ENCODE data around the gene TLL2.

TLL2 gene

GRCh38 chr10:96497391-96497790, 16.3 kb downstream of the TLL2 start:
- TF ChIP-seq TAF1 (IDR thresholded peaks at IDR 0.05; ENCODE audit: borderline replicate concordance, insufficient read depth, low read length) (no peak), FOXP2 (optimal IDR thresholded peaks at IDR 0.05; ENCODE audit: borderline replicate concordance, extremely low read depth, extremely low read length, insufficient read depth) (no peak), POLR2AphosphoS5 (IDR thresholded peaks at IDR 0.05; ENCODE audit: low read depth, low read length) (no peak), SIN3A (IDR thresholded peaks at IDR 0.05; ENCODE audit: borderline replicate concordance, insufficient read depth, low read length) (no peak)

DNA sequence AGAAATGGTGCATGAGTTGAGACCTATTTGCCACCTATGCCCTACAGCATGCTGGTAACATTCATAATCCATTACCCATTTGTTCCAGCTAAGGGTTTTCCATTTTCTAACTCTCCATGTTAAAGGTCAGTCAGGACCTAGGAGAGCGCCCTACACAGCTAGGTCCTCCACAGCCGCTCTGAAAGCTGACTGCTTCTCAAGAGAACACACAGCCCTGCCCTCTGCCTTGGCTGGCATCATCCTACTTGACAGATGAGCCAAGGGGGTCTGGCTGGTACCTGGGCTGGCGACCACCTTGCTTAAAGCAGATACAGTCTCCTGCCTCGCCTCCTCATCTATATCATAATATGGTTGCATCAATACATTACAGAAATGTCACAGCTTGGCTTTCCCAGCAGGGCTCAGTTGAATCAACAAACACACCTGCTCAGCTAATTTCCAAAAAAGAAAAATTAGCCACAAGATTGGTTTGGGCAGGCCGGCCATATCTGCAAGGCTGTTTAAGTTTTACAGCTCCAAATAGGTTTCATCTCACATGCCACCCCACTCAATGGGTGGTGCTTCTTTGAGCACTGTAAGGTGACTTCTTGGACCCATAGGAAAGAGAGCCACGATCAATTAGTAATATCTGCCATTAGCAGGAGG, 17.3 kb downstream of the TLL2 start:
- TF ChIP-seq REST (IDR thresholded peaks at IDR 0.05; ENCODE audit: insufficient read depth in 1 of 2, low read depth in 2 of 2, low read length in 2 of 2): peak; percentile 91 to 96
- no peak for TF ChIP-seq FOXP2 (optimal IDR thresholded peaks at IDR 0.05; ENCODE audit: borderline replicate concordance, extremely low read depth, extremely low read length, insufficient read depth)
- TF ChIP-seq TAF1 (IDR thresholded peaks at IDR 0.05; ENCODE audit: borderline replicate concordance, insufficient read depth, low read length): no peak
- TF ChIP-seq SIN3A (IDR thresholded peaks at IDR 0.05; ENCODE audit: borderline replicate concordance, insufficient read depth, low read length): no peak
- TF ChIP-seq POLR2AphosphoS5 (IDR thresholded peaks at IDR 0.05; ENCODE audit: low read depth, low read length): no peak

GRCh38 chr10:96495544-96495943, 18.2 kb downstream of the TLL2 start:
- no peak for TF ChIP-seq TAF1 (IDR thresholded peaks at IDR 0.05; ENCODE audit: borderline replicate concordance, insufficient read depth, low read length)
- no peak for TF ChIP-seq SIN3A (IDR thresholded peaks at IDR 0.05; ENCODE audit: borderline replicate concordance, insufficient read depth, low read length)
- no peak for TF ChIP-seq POLR2AphosphoS5 (IDR thresholded peaks at IDR 0.05; ENCODE audit: low read depth, low read length)
- no peak for TF ChIP-seq REST (IDR thresholded peaks at IDR 0.05; ENCODE audit: insufficient read depth in 1 of 2, low read depth in 2 of 2, low read length in 2 of 2)
- TF ChIP-seq FOXP2 (optimal IDR thresholded peaks at IDR 0.05; ENCODE audit: borderline replicate concordance, extremely low read depth, extremely low read length, insufficient read depth): no peak

DNA sequence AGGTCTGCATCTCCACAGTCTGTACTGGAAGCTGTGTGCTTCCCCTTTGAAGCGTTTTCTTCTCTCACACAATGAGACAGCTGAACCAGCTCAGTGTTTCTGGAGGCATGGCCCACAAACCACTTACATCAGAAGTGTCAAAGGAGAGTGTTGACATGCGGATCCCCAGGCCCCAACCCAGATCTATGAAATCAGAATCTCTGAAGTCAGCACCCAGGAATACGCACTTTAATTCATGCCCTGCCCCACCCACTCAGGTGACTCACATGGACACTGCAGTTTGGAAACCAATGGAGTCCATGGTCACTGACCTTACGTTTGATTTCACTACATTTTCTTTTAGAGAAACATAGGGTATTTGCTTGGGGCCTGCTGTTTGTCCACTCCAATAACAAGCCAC, 19.0 kb downstream of the TLL2 start:
- no peak for TF ChIP-seq SIN3A (IDR thresholded peaks at IDR 0.05; ENCODE audit: borderline replicate concordance, insufficient read depth, low read length)
- TF ChIP-seq TAF1 (IDR thresholded peaks at IDR 0.05; ENCODE audit: borderline replicate concordance, insufficient read depth, low read length): no peak
- TF ChIP-seq FOXP2 (optimal IDR thresholded peaks at IDR 0.05; ENCODE audit: borderline replicate concordance, extremely low read depth, extremely low read length, insufficient read depth): no peak
- TF ChIP-seq POLR2AphosphoS5 (IDR thresholded peaks at IDR 0.05; ENCODE audit: low read depth, low read length): no peak
- no peak for TF ChIP-seq REST (IDR thresholded peaks at IDR 0.05; ENCODE audit: insufficient read depth in 1 of 2, low read depth in 2 of 2, low read length in 2 of 2)

DNA sequence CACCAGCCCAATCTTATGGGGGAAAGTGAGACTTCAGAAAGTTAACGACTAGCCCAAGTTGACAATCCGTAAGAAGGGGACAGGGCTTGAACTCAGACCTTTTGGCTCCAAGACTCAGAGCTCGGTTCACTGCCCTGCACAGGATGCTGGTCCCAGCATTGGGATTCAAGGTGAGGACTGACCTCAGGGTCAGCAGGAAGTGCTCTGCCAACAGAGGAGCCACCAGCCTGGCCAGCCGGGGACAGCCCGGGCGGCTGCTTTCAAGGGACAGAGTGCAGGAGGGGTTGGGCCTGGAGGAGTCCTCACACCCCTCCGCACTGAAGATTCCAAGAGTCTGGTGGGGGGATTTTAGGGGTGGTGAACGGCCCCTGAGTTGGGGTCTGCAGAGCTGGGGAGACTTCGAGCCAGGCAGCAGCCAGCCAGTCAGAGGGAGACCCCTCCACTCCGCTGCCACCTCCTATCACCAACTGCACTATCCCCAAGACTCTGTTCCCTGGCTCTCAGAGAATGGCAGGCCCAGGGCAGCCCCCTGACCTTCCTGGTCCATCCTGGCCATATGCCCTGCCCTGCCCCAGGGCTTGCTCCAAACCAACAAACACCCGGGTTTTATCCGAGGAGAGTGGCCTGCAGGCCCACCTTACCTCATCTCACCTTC, 19.7 kb downstream of the TLL2 start:
- TF ChIP-seq SIN3A (IDR thresholded peaks at IDR 0.05; ENCODE audit: borderline replicate concordance, insufficient read depth, low read length) (no peak), FOXP2 (optimal IDR thresholded peaks at IDR 0.05; ENCODE audit: borderline replicate concordance, extremely low read depth, extremely low read length, insufficient read depth) (no peak), POLR2AphosphoS5 (IDR thresholded peaks at IDR 0.05; ENCODE audit: low read depth, low read length) (no peak), TAF1 (IDR thresholded peaks at IDR 0.05; ENCODE audit: borderline replicate concordance, insufficient read depth, low read length) (no peak), REST (IDR thresholded peaks at IDR 0.05; ENCODE audit: insufficient read depth in 1 of 2, low read depth in 2 of 2, low read length in 2 of 2) (no peak)
